Peyer's patch (tissue), 4 donors: Measurements from ENCODE around the gene PIEZO2.

Source experiments
- POLR2A ChIP-seq, 2 donors: fragments of 450-650 bp; IDR thresholded peaks; one replicate each; pipeline ENCODE4 v1.5.1; 2017; ENCODE audit warnings: antibody characterized with exemption in 2 of 2, mild to moderate bottlenecking in 2 of 2, moderate library complexity in 2 of 2
- TF ChIP-seq, protein P1 (sequence below), 6 experiments: fragments of 450-650 bp in 4 of 6; fragments of 200-600 bp in 2 of 6; sonication (generic) in 1 of 6; IDR thresholded peaks; one replicate each; pipeline ENCODE4 v1.5.1; 2017 to 2019; ENCODE audit warnings: antibody characterized with exemption in 6 of 6, mild to moderate bottlenecking in 3 of 6, moderate library complexity in 1 of 6

DNA sequence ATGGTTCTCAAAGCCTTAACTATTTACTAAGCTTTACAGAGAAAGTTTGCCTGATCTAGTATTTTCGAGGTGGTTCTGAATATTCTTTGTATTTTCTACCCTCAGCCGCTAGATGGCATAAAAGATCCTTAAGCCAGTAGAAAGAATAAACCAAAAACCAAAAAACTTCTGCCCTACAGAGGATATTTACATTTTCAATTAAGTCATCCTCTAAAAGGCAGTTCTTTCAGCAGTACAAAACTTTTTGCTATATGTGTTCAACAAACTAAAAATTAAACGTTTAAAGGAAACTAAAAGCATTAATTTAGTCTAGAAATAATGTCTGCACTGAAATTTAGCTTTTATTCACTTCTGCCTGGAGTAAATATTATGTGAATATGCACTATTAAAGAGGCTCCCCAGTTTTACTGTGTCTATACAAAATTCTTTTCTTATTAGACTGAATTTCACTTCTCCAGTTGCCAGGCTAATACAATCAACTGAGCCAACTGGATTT is 297.5 kb downstream of the PIEZO2 start:
- TF ChIP-seq, protein P1, sequence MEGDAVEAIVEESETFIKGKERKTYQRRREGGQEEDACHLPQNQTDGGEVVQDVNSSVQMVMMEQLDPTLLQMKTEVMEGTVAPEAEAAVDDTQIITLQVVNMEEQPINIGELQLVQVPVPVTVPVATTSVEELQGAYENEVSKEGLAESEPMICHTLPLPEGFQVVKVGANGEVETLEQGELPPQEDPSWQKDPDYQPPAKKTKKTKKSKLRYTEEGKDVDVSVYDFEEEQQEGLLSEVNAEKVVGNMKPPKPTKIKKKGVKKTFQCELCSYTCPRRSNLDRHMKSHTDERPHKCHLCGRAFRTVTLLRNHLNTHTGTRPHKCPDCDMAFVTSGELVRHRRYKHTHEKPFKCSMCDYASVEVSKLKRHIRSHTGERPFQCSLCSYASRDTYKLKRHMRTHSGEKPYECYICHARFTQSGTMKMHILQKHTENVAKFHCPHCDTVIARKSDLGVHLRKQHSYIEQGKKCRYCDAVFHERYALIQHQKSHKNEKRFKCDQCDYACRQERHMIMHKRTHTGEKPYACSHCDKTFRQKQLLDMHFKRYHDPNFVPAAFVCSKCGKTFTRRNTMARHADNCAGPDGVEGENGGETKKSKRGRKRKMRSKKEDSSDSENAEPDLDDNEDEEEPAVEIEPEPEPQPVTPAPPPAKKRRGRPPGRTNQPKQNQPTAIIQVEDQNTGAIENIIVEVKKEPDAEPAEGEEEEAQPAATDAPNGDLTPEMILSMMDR (IDR thresholded peaks at IDR 0.05) = peak in 5 of 6 experiments; percentile 59 to 72 (median 67)
- no peak for TF ChIP-seq POLR2A (IDR thresholded peaks at IDR 0.05)
